Neural progenitor cell (in vitro differentiated cells): ENCODE results near the gene TMEM217. TPM values are rescaled to one million over a fixed set of nuclear protein-coding genes. Genes with fewer than 3 reads are reported as not detected.
A peak's percentile ranks its signal among the peaks of the same experiment; 100 is the strongest.

Experiments used
- DNase-seq: peaks from one replicate; pipeline ENCODE4 v3.0.0-alpha.2; 2016; ENCODE audit warnings: low spot score
- H2AFZ ChIP-seq: fragments of 200-600 bp; sonication (generic); replicated peaks from 2 replicates; pipeline ENCODE4 v1.6.1; 2016; ENCODE audit warnings: antibody characterized with exemption
- H3F3A ChIP-seq: fragments of 200-600 bp; sonication (generic); 2 replicates; pipeline ENCODE4 v1.6.1; 2016; ENCODE audit warnings: antibody characterized with exemption, low read depth
- H3K27ac ChIP-seq: fragments of 200-600 bp; sonication (generic); 2 replicates; pipeline ENCODE4 v1.5.1; 2016; ENCODE audit warnings: mild to moderate bottlenecking
- H3K27me3 ChIP-seq: fragments of 200-600 bp; sonication (generic); 2 replicates; pipeline ENCODE4 v1.6.1; 2016; ENCODE audit warnings: mild to moderate bottlenecking, moderate library complexity
- H3K36me3 ChIP-seq: fragments of 200-600 bp; sonication (generic); 2 replicates; pipeline ENCODE4 v1.5.1; 2016
- H3K4me1 ChIP-seq: fragments of 200-600 bp; sonication (generic); 2 replicates; pipeline ENCODE4 v1.6.1; 2016; ENCODE audit warnings: mixed run types
- H3K4me2 ChIP-seq: fragments of 200-600 bp; sonication (generic); 2 replicates; pipeline ENCODE4 v1.6.1; 2016
- H3K4me3 ChIP-seq: fragments of 200-600 bp; sonication (generic); 2 replicates; pipeline ENCODE4 v1.5.1; 2016
- H3K79me2 ChIP-seq: fragments of 200-600 bp; sonication (generic); 2 replicates; pipeline ENCODE4 v1.6.1; 2016; ENCODE audit warnings: low read depth
- H3K9ac ChIP-seq: fragments of 200-600 bp; sonication (generic); 2 replicates; pipeline ENCODE4 v1.6.1; 2016
- H3K9me3 ChIP-seq: fragments of 200-600 bp; sonication (generic); 2 replicates; pipeline ENCODE4 v1.5.1; 2016; ENCODE audit warnings: low read depth
- H4K20me1 ChIP-seq: fragments of 200-600 bp; sonication (generic); 2 replicates; pipeline ENCODE4 v1.6.1; 2016; ENCODE audit warnings: low read depth
- H3K27ac Mint-ChIP-seq: 3 replicates; pipeline ENCODE4 v1.8.0; 2021; ENCODE audit warnings: mixed read lengths
- H3K27me3 Mint-ChIP-seq: 2 replicates; pipeline ENCODE4 v1.8.0; 2022; ENCODE audit warnings: low read depth, mild to moderate bottlenecking, inconsistent platforms, moderate library complexity, mixed read lengths; ENCODE audit not compliant: insufficient read depth
- H3K36me3 Mint-ChIP-seq: 3 replicates; pipeline ENCODE4 v1.8.0; 2021; ENCODE audit warnings: mixed read lengths
- H3K4me1 Mint-ChIP-seq: 3 replicates; pipeline ENCODE4 v1.8.0; 2021; ENCODE audit warnings: mixed read lengths
- H3K4me3 Mint-ChIP-seq: 3 replicates; pipeline ENCODE4 v1.8.0; 2021; ENCODE audit warnings: mild to moderate bottlenecking, moderate library complexity, mixed read lengths
- H3K9me3 Mint-ChIP-seq: 3 replicates; pipeline ENCODE4 v1.8.0; 2020; ENCODE audit warnings: mixed read lengths
- EZH2 ChIP-seq: fragments of 200-600 bp; sonication (generic); IDR thresholded peaks from 2 replicates; pipeline ENCODE4 v1.6.1; 2017; ENCODE audit warnings: antibody characterized with exemption, mild to moderate bottlenecking, moderate library complexity
- EZH2phosphoT487 ChIP-seq: fragments of 200-600 bp; sonication (generic); IDR thresholded peaks from 2 replicates; pipeline ENCODE4 v1.6.1; 2017; ENCODE audit warnings: antibody characterized with exemption
- total RNA-seq: library from RNA; depleted of rRNA; stranded (reverse); fragments of >200 nt; gene quantifications from 2 replicates; pipeline ENCODE4 v1.2.3, GENCODE V29; 2015; ENCODE audit warnings: low replicate concordance
- TF ChIP-seq, protein P1 (sequence below): fragments of 200-600 bp; sonication (generic); IDR thresholded peaks from 2 replicates; pipeline ENCODE4 v1.5.1; 2017; ENCODE audit warnings: antibody characterized with exemption, mild to moderate bottlenecking

TMEM217 gene
- total RNA-seq, 1 donor from 2014 or later, result not detected

- H3K36me3 Mint-ChIP-seq, result no peaks in the 10 kb centered on the region
- no peak overlapping the region for H3K27ac Mint-ChIP-seq
- Histone ChIP-seq H4K20me1 (no peaks in the 10 kb centered on the region), H3K9ac (no peak overlapping the region), H3K27ac (no peak overlapping the region), H3K9me3 (no peaks in the 10 kb centered on the region), H3K79me2 (no peaks in the 10 kb centered on the region), H3K36me3 (no peaks in the 10 kb centered on the region), H3K4me2 (no peak overlapping the region), H3K4me1 (no peaks in the 10 kb centered on the region), H3K27me3 (no peaks in the 10 kb centered on the region), H3K4me3 (no peak overlapping the region), H3F3A (no peaks in the 10 kb centered on the region), H2AFZ (peak overlapping the region; percentile 23)
- H3K4me1 Mint-ChIP-seq, result peaks cover 18% of the 10 kb centered on the region
- DNase-seq, result no peak
- H3K9me3 Mint-ChIP-seq, result no peaks in the 10 kb centered on the region
- H3K27me3 Mint-ChIP-seq, result peaks cover 5% of the 10 kb centered on the region
- TF ChIP-seq, protein P1, sequence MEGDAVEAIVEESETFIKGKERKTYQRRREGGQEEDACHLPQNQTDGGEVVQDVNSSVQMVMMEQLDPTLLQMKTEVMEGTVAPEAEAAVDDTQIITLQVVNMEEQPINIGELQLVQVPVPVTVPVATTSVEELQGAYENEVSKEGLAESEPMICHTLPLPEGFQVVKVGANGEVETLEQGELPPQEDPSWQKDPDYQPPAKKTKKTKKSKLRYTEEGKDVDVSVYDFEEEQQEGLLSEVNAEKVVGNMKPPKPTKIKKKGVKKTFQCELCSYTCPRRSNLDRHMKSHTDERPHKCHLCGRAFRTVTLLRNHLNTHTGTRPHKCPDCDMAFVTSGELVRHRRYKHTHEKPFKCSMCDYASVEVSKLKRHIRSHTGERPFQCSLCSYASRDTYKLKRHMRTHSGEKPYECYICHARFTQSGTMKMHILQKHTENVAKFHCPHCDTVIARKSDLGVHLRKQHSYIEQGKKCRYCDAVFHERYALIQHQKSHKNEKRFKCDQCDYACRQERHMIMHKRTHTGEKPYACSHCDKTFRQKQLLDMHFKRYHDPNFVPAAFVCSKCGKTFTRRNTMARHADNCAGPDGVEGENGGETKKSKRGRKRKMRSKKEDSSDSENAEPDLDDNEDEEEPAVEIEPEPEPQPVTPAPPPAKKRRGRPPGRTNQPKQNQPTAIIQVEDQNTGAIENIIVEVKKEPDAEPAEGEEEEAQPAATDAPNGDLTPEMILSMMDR, result no peak
- TF ChIP-seq EZH2phosphoT487, result no peak
- TF ChIP-seq EZH2, result no peak
- H3K4me3 Mint-ChIP-seq, result no peak overlapping the region
Observed at GRCh38 chr6:37241775-37242428, 16.0 kb downstream of the TMEM217 start.

DNA sequence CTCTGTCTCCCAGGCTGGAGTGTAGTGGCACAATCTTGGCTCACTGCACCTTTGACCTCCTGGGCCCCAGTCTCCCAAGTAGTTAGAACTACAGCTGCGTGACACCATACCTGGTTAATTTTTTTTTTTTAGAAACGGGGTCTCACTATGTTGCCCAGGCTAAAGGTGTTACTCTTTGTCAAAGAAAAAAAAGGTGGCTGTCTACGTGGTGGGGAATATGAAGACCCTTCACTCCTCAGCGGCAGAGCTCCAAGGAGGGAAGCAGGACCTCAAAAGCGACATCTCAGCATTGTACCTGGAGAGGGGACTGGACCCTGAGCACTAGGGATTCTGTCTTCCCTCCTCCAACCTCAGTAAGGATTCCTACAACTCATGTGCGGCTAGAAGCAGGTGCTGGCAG lies 16.8 kb downstream of the TMEM217 start:
- Mint-ChIP-seq H3K9me3 (no peaks in the 10 kb centered on the region), H3K27ac (no peak overlapping the region), H3K27me3 (peaks cover 5% of the 10 kb centered on the region), H3K36me3 (no peaks in the 10 kb centered on the region), H3K4me1 (peaks cover 20% of the 10 kb centered on the region), H3K4me3 (no peak overlapping the region)
- Histone ChIP-seq H3F3A (no peaks in the 10 kb centered on the region), H3K9ac (no peak overlapping the region), H3K36me3 (no peaks in the 10 kb centered on the region), H3K4me2 (no peak overlapping the region), H3K79me2 (no peaks in the 10 kb centered on the region), H3K4me3 (no peak overlapping the region), H3K27me3 (no peaks in the 10 kb centered on the region), H2AFZ (no peak overlapping the region), H3K9me3 (no peaks in the 10 kb centered on the region), H3K4me1 (no peaks in the 10 kb centered on the region), H4K20me1 (no peaks in the 10 kb centered on the region), H3K27ac (no peak overlapping the region)
- DNase-seq, result no peak
- TF ChIP-seq, protein P1, result no peak
- TF ChIP-seq EZH2phosphoT487 (no peak), EZH2 (no peak)

- H3K9me3 Mint-ChIP-seq, result peaks cover 2% of the 10 kb centered on the region
- peaks cover 5% of the 10 kb centered on the region for H3K27me3 Mint-ChIP-seq
- Histone ChIP-seq H3K4me1 (no peaks in the 10 kb centered on the region), H3K36me3 (no peaks in the 10 kb centered on the region), H3K27ac (no peak overlapping the region), H3K9ac (no peak overlapping the region), H2AFZ (no peak overlapping the region), H3K27me3 (no peaks in the 10 kb centered on the region), H3K4me3 (no peak overlapping the region), H3F3A (no peaks in the 10 kb centered on the region), H3K4me2 (no peak overlapping the region), H4K20me1 (no peaks in the 10 kb centered on the region), H3K9me3 (no peaks in the 10 kb centered on the region), H3K79me2 (no peaks in the 10 kb centered on the region)
- H3K36me3 Mint-ChIP-seq, result no peaks in the 10 kb centered on the region
- no peak for TF ChIP-seq EZH2phosphoT487
- TF ChIP-seq, protein P1, result no peak
- no peak for TF ChIP-seq EZH2
- DNase-seq, result no peak
- no peak overlapping the region for H3K4me3 Mint-ChIP-seq
- H3K27ac Mint-ChIP-seq, result peak overlapping the region; percentile 74
- peaks cover 20% of the 10 kb centered on the region for H3K4me1 Mint-ChIP-seq
Observed at GRCh38 chr6:37239950-37240713, 17.8 kb downstream of the TMEM217 start.
